Adrenal gland (tissue), 12 donors: ENCODE data around the gene SYNJ2. TPM values are rescaled to one million over a fixed set of nuclear protein-coding genes. Genes with fewer than 3 reads are reported as not detected.
A peak's percentile ranks its signal among the peaks of the same experiment; 100 is the strongest.

Source experiments
- DNase-seq, 7 donors: peaks; one replicate each; pipeline ENCODE4 v3.0.0-alpha.2; 2019 to 2020
- H3K27ac ChIP-seq, 5 donors: fragments of 200-600 bp; sonication (generic) in 4 of 5; 1 replicate in 3 of 5; 2 replicates in 2 of 5; pipeline versions ENCODE4 v1.5.1 to v1.8.0; 2016 to 2020; ENCODE audit warnings: mild to moderate bottlenecking in 1 of 5
- H3K27me3 ChIP-seq: fragments of 200-600 bp; 2 replicates; pipeline ENCODE4 v1.8.0; 2021
- H3K36me3 ChIP-seq, 2 donors: fragments of 200-600 bp; replicated peaks in 1 of 2; 1 replicate in 1 of 2; 2 replicates in 1 of 2; pipeline versions ENCODE4 v1.5.1 to v1.8.0; 2018 to 2022
- H3K4me1 ChIP-seq, 2 donors: fragments of 200-600 bp; replicated peaks in 1 of 2; 1 replicate in 1 of 2; 2 replicates in 1 of 2; pipeline versions ENCODE4 v1.5.1 to v1.8.0; 2018 to 2021
- H3K4me3 ChIP-seq, 4 donors: fragments of 200-600 bp; sonication (generic) in 3 of 4; one replicate each; pipeline ENCODE4 v1.5.1; 2016 to 2018
- H3K9me3 ChIP-seq, 3 donors: fragments of 200-600 bp; sonication (generic) in 1 of 3; replicated peaks in 1 of 3; 1 replicate in 2 of 3; 2 replicates in 1 of 3; pipeline versions ENCODE4 v1.5.1 to v1.8.0; 2016 to 2021
- CTCF ChIP-seq, 6 experiments: fragments of 450-650 bp in 4 of 6; fragments of 200-600 bp in 2 of 6; sonication (generic) in 1 of 6; IDR thresholded peaks; 1 replicate in 5 of 6; 2 replicates in 1 of 6; pipeline versions ENCODE4 v1.5.1 to v1.8.0; 2016 to 2021; ENCODE audit warnings: antibody characterized with exemption in 6 of 6, mild to moderate bottlenecking in 2 of 6, moderate library complexity in 1 of 6
- POLR2A ChIP-seq, 2 donors: fragments of 450-650 bp; IDR thresholded peaks; one replicate each; pipeline ENCODE4 v1.6.1; 2017; ENCODE audit warnings: antibody characterized with exemption in 2 of 2, mild to moderate bottlenecking in 2 of 2, moderate library complexity in 1 of 2
- WGBS, 4 donors: extraction: QIAGEN DNeasy Blood & Tissue Kit in 2 of 4; methylation state at CpG; one replicate each; pipeline versions ENCODE4 v1.1.5 to v1.1.7; 2013 to 2017; 5-methylcytosine and 5-hydroxymethylcytosine counted together
- intact Hi-C, 2 donors: fragments of 100-400 bp; cut with DNase I; formaldehyde crosslinking; loops; one replicate each; pipeline versions ENCODE4 v1.14.1 to v1.15.0; 2022 to 2023
- polyA plus RNA-seq, 3 donors: library from polyadenylated mRNA; stranded (reverse); fragments of 200-250 nt in 2 of 3; fragments of 350-450 nt in 1 of 3; fragmentation: Illumina TruSeq in 1 of 3; extraction: RNeasy Lipid Tissue Mini Kit (QIAGEN cat#74804) in 1 of 3; gene quantifications; one replicate each; pipeline ENCODE4 v1.2.3, GENCODE V29; 2013 to 2014
- total RNA-seq, 9 donors: library from RNA; depleted of rRNA in 4 of 9; stranded (reverse); fragments of >200 nt in 4 of 9; fragments of 120-200 nt in 1 of 9; fragmentation: NEBNext Ultra II Directional in 1 of 9; extraction: Animal tissue kit (Norgen Biotek cat#: 25700) in 1 of 9; gene quantifications; one replicate each; pipeline versions ENCODE4 v1.1.0 to v1.2.4, GENCODE V29; 2013 to 2023
- donor health status: healthy with polysubstance abuse.
- donor health status: Bipolar disorder and iron deficiency.
- donor health status: DM: yes; HTN: yes; CAD: no.
- donor health status: DM: no; HTN: no; CAD: no.
- donor health status: DM: no; HTN: no; CAD: no.
- donor health status: DM: yes; HTN: yes; CAD: no.

Gene SYNJ2
- total and polyA plus RNA-seq, 12 donors, result 1.6 to 20.5 (median 12.8) TPM

GRCh38 chr6:158051968-158052367 is 70.3 kb downstream of the SYNJ2 start:
- intact Hi-C loops, result no loop called here
- Histone ChIP-seq H3K9me3 (no peaks in the 10 kb centered on the region), H3K27ac (no peak overlapping the region), H3K4me3 (no peak overlapping the region), H3K4me1 (peaks cover under 1 to 1% of the 10 kb centered on the region in 2 donors), H3K27me3 (no peaks in the 10 kb centered on the region), H3K36me3 (no peaks in the 10 kb centered on the region)
- TF ChIP-seq POLR2A (IDR thresholded peaks at IDR 0.05) (no peak), CTCF (IDR thresholded peaks at IDR 0.05) (no peak)
- no peak for DNase-seq
- 55 to 70% (median 63%) methylated on average over 2 of the region's 2 CpGs for whole genome bisulfite sequencing, 4 donors

DNA sequence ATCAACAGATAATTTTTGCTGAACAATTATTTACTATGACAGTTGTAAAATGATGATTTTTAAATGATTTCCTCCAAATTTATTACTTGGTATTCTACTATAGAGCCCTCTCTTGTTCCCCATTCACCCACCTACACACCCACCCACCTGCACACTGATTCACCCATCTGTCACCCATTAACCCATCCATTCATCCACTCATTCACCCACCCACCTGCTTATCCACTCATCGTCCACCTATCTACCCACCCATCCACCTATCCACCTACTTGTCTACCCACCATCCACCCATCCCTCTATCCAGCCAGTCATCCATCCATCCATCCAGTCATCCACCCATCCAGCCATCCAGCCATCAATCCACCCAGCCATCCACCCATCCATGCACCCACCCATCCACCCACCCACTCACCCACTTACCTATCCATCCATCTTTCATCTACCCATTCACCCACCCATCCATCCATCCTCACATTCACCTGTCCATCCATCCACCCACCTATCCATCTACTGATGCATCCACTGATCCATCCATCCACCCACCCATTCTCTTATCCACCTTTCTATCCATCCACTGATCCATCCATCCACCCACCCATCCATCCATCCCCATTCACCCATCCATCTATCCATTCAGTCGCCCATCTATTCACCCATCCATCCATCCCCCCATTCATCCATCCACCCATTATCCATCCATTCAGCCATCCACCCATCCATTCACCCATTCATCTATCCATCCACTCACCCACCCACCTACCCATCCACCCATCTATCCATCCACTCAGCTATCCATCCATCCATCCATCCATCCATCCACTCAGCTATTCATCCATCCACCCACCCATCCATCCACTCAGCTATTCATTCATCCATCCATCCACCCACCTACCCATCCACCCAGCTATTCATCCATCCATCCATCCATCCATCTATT is 72.0 kb downstream of the SYNJ2 start:
- no peak for TF ChIP-seq POLR2A (IDR thresholded peaks at IDR 0.05)
- TF ChIP-seq CTCF (IDR thresholded peaks at IDR 0.05), result no peak
- no peaks in the 10 kb centered on the region for H3K36me3 ChIP-seq
- 69 to 75% (median 70%) methylated on average over 2 of the region's 2 CpGs for WGBS, 4 donors
- H3K27me3 ChIP-seq, result no peaks in the 10 kb centered on the region
- intact Hi-C loops, result no loop called here
- H3K4me3 ChIP-seq, result no peak overlapping the region
- DNase-seq, result no peak
- H3K27ac ChIP-seq, result no peak overlapping the region
- H3K4me1 ChIP-seq, result peaks cover 6 to 10% of the 10 kb centered on the region in 2 donors
- H3K9me3 ChIP-seq, result no peaks in the 10 kb centered on the region

- peak in 1 of 7 donors; percentile 11 for DNase-seq
- Histone ChIP-seq H3K4me1 (peaks cover 24 to 25% of the 10 kb centered on the region in 2 donors), H3K4me3 (no peak overlapping the region), H3K9me3 (no peaks in the 10 kb centered on the region), H3K36me3 (no peaks in the 10 kb centered on the region), H3K27ac (no peak overlapping the region), H3K27me3 (no peaks in the 10 kb centered on the region)
- intact Hi-C loops, result no loop called here
- TF ChIP-seq POLR2A (IDR thresholded peaks at IDR 0.05) (no peak), CTCF (IDR thresholded peaks at IDR 0.05) (no peak)
- WGBS, 4 donors, result 87 to 93% (median 92%) methylated on average over 9 of the region's 9 CpGs
These were observed 74.7 kb downstream of the SYNJ2 start for GRCh38 chr6:158056355-158056754.

GRCh38 chr6:158056804-158057203 is 75.1 kb downstream of the SYNJ2 start:
- 91 to 100% (median 95%) methylated on average over 2 to 9 of the region's 9 CpGs for WGBS, 4 donors
- H3K9me3 ChIP-seq, result no peaks in the 10 kb centered on the region
- no peaks in the 10 kb centered on the region for H3K27me3 ChIP-seq
- peak overlapping the region in 4 of 5 donors; percentile 48 to 92 (median 86) for H3K27ac ChIP-seq
- H3K4me1 ChIP-seq, result peaks cover 27 to 28% of the 10 kb centered on the region in 2 donors
- peak in 2 of 7 donors; percentile 15 to 36 for DNase-seq
- intact Hi-C loops, result no loop called here
- H3K4me3 ChIP-seq, result no peak overlapping the region
- TF ChIP-seq POLR2A (IDR thresholded peaks at IDR 0.05) (no peak), CTCF (IDR thresholded peaks at IDR 0.05) (no peak)
- no peaks in the 10 kb centered on the region for H3K36me3 ChIP-seq
